HUDEP-2 (cell line): ENCODE results near the gene MYO10.
"Not testable (repeated sequence)": the region's sequence is repeated elsewhere in the genome, so short reads cannot be mapped to it uniquely, and the experiment has no call there.

Experiments used
- DNase-seq, 76 experiments: peaks; one replicate each; lab custom pipeline; 2025; ENCODE audit not compliant: unreplicated experiment in 76 of 76; lab: John Stamatoyannopoulos, UW

MYO10 gene

GRCh38 chr5:16889972-16890519, 46.0 kb downstream of the MYO10 start:
- no peak for DNase-seq

DNA sequence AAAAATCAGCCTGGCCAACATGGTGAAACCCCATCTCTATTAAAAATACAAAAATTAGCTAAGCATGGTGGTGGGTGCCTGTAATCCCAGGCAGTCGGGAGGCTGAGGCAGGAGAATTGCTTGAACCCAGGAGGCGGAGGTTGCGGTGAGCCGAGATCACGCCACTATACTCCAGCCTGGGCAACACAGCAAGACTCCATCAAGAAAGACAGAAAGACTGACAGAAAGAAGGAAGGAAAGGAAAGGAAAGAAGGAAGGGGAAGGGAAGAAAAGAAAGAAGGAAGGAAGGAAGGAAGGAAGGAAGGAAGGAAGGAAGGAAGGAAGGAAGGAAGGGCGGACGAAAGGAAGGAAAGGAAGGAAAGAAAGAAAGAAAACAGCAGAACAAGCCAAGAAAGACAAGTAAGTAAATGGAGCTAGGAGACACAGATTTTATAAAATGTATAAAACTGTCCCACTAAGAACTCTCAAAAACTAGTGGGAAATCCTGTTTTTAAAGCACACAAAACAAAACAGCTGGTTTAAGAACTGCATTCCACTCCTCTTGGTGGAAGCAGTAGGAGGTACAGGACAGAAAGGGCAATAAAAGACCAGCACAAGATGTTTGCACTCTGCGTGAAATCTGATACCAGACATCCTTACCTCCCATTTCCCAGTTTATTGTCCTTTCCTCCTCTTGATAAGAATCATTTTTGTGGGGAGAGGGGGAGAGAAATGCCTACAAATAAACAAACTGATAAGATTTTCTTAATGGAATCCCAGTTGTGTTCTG, 46.7 kb downstream of the MYO10 start:
- DNase-seq: no peak

- DNase-seq: no peak
Measured at GRCh38 chr5:16888694-16889124, 47.4 kb downstream of the MYO10 start.

- no peak for DNase-seq
Measured at GRCh38 chr5:16886793-16887345, 49.2 kb downstream of the MYO10 start.

- DNase-seq: no peak
Measured at GRCh38 chr5:16886366-16886736, 49.7 kb downstream of the MYO10 start.

- no peak for DNase-seq
Measured at GRCh38 chr5:16885635-16886365, 50.3 kb downstream of the MYO10 start.

DNA sequence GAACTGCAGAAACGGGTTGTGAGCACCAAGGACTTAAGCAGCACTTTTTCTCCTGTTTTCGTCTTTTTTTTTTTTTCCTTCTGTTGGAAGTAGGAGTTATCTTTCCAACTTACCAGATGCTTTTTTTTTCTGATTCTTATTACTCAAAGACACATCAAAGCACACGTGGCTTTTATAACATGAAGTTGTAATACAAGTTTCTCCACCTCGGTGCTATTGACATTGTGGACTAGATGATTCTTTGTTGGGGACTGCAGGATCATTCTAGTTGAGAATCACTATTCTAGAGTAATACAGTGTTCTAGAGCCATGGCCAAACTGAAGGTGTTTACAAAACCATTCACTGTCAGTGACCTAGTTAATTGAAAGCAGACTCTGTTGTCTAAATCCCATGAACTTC, 51.5 kb downstream of the MYO10 start:
- DNase-seq: no peak

DNA sequence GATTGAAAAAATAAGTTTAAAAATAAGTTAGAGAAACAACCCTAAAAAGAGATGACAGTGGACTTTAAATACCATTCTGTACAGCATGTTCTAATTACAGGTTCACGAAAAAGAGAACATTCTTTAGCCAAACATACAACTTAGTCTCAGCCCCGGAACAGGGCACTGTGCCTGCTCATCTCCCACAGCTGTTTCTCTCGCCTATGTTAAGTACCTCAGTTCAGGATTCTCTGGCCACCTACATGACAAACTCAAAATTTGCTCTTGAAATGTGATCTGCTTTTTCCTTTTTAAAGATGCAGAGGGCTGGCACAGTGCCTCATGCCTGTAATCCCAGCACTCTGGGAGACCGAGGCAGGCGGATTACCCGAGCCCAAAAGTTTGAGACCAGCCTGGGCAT, 52.3 kb downstream of the MYO10 start:
- no peak for DNase-seq

- no peak for DNase-seq
Measured at GRCh38 chr5:16883176-16883575, 52.9 kb downstream of the MYO10 start.

GRCh38 chr5:16881251-16881650, 54.8 kb downstream of the MYO10 start:
- no peak for DNase-seq

- DNase-seq: no peak
Measured at GRCh38 chr5:16880547-16880946, 55.5 kb downstream of the MYO10 start.

DNA sequence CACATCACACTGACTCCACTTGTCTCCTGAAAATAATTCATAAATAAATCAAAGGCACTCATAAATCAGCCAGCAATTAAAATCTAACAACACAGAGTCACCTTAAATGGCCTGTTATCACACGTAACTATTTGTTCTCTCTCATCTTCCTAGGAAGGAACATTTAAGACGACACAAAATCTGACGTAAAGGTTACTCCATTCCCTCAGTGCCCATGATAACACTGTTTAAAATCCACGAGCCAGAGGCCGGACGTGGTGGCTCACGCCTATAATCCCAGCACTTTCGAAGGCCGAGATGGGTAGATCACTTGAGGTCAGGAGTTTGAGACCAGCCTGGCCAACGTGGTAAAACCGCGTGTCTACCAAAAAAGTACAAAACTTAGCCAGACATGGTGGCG, 56.4 kb downstream of the MYO10 start:
- DNase-seq: no peak

- no peak for DNase-seq
Measured at GRCh38 chr5:16879191-16879590, 56.9 kb downstream of the MYO10 start.

DNA sequence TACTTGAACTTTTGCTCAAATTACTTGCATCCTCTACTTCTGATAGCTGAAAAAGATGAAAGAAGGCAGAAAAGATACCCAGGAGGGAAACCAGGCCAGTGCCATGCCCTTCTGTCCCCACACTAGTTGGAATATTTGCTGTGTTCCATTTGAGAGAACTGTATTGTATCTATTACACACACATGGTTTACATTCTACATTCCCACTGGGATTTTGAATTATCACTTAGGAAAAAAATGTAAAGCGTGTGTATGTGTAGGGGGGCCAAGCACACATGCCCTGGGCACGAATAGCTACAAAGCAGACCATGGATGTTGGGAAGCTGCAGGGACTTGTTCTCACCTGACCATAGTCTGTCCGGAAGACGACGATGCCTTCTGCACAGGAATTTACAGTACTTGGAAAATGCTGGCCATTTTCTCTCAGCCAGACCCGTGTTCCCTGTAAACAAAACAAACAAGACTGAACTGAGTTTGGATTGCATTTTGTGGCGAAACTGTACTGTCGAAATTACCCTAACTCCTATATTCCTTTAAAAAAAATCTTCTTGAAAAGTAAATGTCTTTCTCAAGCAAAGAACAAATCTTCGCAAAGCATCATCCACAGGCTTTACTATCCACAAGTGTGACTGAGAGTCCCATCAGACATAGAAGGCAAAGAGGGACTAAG, 58.7 kb downstream of the MYO10 start:
- DNase-seq: no peak

DNA sequence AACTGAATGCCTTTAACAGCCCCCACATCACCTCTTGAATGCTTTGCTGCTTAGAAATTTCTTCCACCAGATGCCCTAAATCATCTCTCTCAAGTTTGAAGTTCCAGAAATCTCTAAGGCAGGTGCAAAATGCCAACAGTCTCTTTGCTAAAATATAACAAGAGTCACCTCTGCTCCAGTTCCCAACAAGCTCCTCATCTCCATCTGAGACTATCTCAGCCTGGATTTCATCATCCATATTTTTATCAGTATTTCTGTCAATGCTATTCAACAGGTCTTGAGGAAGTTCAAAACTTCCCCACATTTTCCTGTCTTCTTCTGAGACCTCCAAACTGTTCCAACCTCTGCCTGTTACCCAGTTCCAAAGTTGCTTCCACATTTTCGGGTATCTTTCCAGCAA, 61.7 kb downstream of the MYO10 start:
- not testable (repeated sequence) for DNase-seq

DNA sequence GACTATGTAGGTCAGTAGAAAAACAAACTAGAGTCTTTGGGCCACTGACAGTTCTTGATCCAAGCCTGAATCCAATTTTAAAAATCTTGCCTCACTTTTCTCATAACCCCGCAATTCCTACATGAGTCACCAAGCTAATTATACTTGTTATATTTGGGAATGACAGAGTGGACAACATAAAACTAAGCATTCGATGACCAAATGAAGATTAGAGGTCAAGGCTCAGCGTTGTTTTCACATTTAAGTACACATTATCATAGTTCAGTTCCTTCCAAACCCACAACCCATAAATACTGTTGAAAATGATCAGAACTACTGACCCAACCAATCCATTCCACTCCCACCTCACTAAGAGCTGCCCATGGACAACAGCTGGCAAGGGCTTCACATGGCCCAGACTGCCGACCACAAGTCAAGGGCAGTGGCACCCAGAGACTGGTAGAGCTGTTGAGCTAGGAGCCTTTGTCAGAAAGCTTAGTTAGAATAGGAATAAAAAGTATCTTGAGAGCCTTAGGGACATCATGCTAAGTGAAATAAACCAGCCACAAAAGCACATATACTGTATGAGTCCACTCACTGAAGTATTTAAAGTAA, 64.2 kb downstream of the MYO10 start:
- no peak for DNase-seq

DNA sequence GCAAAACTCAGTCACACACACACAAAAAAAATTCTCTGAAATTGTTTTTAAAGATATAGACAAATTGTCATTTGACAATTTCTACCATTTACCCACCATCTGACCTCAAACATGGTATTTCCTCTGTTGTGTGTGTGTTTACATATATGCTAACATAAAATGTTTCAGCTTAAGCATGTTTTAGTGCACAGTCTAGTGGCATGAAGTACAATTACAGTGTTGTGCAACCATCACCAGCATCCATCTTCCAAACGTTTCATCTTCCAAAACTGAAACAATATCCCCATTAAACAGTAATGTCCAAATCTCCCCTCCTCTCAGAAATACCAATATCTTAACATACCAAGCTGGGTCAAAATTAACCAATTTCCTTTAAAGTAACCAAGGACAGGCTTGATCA, 65.2 kb downstream of the MYO10 start:
- no peak for DNase-seq

GRCh38 chr5:16869821-16870796, 66.0 kb downstream of the MYO10 start:
- DNase-seq: no peak

DNA sequence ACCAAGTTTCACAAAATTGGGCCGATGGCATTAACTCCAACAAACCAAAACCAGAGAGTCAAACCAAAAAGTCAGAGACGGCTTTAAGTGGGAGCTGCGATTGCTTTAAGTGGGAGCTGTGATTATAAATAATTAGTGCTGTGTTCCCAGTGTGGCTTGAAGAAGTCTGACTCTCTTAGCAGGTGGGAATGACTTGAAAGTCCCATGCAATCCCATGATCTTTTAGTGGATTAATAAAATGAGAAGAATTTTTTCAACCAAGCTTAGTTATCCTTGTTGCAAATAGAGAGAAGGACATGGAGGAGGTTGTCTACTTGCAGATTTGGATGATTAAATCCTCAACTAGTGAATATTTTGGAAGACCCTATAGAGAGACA, 68.5 kb downstream of the MYO10 start:
- DNase-seq: no peak
